Activated CD8-positive, alpha-beta T cell treated with anti-CD3 and anti-CD28 coated beads for 36 hours (primary cell): ENCODE results near the gene ARHGAP44. TPM values are rescaled to one million over a fixed set of nuclear protein-coding genes. Genes with fewer than 3 reads are reported as not detected.

Experiments used
- ATAC-seq: fragments of 200-7000 bp; cut with Tn5 transposase; one replicate; pipeline ENCODE4 v1.10.0; 2021; ENCODE audit warnings: mild to moderate bottlenecking, moderate library complexity
- CTCF ChIA-PET: fragments of 350-600 bp; sonication (Branson Sonifier 250); formaldehyde crosslinking; loops from one replicate; lab custom pipeline; 2021; ENCODE audit warnings: antibody characterized with exemption; lab: Charles Lee
- POLR2A ChIA-PET: fragments of 350-600 bp; sonication (Branson Sonifier 250); formaldehyde crosslinking; loops from one replicate; lab custom pipeline; 2021; ENCODE audit warnings: antibody characterized with exemption; lab: Charles Lee
- DNase-seq: peaks from one replicate; pipeline ENCODE4 v3.0.0-alpha.2; 2020
- H3K27ac Mint-ChIP-seq: one replicate; pipeline ENCODE4 v1.8.0; 2021; ENCODE audit warnings: mild to moderate bottlenecking, mixed read lengths
- H3K27me3 Mint-ChIP-seq: one replicate; pipeline ENCODE4 v1.8.0; 2021; ENCODE audit warnings: mixed read lengths
- H3K36me3 Mint-ChIP-seq: one replicate; pipeline ENCODE4 v1.8.0; 2021; ENCODE audit warnings: low read depth, mixed read lengths
- H3K4me1 Mint-ChIP-seq: one replicate; pipeline ENCODE4 v1.8.0; 2021; ENCODE audit warnings: low read depth, mixed read lengths
- H3K4me3 Mint-ChIP-seq: one replicate; pipeline ENCODE4 v1.8.0; 2021; ENCODE audit warnings: mild to moderate bottlenecking, moderate library complexity, mixed read lengths
- H3K9me3 Mint-ChIP-seq: one replicate; pipeline ENCODE4 v1.8.0; 2021; ENCODE audit warnings: mixed read lengths
- intact Hi-C: fragments of 100-400 bp; cut with micrococcal nuclease; formaldehyde crosslinking; loops from one replicate; pipeline ENCODE4 v1.10.0; 2022
- total RNA-seq, 2 experiments: library from RNA; stranded (reverse); gene quantifications; one replicate each; pipeline ENCODE4 v1.2.3, GENCODE V29; 2021
- TF ChIP-seq, protein P1 (sequence below): fragments of 200-600 bp; IDR thresholded peaks from one replicate; pipeline ENCODE4 v1.8.0; 2022; ENCODE audit warnings: antibody characterized with exemption, mild to moderate bottlenecking

ARHGAP44 gene
- total RNA-seq, 2 experiments from 2014 or later: 0.22 to 0.50 TPM

DNA sequence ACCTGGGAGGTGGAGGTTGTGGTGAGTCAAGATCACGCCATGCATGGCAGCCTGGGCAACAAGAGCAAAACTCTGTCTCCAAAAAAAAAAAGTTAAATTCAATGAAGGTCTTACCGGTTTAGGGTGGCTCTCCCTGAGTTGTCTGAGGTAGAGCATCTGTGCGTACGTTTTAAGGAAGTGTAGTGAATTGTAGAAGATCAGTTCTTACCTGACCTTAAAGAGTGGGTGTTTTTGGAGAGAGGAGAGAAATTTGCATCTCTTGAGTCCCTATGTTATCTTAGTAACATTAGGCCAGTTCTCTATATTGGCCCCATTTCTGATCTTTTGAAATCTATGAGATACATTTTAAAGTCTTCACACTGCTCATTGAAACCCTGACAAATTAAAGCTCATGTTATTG, 172.4 kb downstream of the ARHGAP44 start:
- CTCF ChIA-PET: no interaction called here

DNA sequence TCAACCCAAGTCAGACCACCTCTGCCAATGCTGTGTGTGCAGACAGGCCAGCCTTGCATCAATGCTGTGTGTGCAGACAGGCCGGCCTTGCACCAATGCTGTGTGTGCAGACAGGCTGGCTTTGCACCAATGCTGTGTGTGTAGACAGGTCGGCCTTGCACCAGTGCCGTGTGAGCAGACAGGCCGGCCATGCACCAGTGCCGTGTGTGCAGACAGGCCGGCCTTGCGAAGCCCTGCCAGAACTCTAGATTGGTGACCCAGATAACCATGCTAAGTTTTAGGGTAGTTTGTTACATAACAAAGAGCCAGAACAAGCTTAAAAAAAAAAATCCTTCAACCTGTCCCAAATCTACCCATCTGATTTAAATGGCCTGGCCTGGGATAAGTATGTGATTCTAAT, 174.2 kb downstream of the ARHGAP44 start:
- POLR2A ChIA-PET: no interaction called here
- intact Hi-C loops: loop anchor here (10.0 kb wide), 1 partner anchor 779 kb away; no protein-coding TSS in a partner anchor
- CTCF ChIA-PET: no interaction called here
- ATAC-seq: no peak
- Mint-ChIP-seq H3K4me1 (no peaks in the 10 kb centered on the region), H3K27ac (no peak overlapping the region), H3K4me3 (no peak overlapping the region), H3K9me3 (no peaks in the 10 kb centered on the region), H3K36me3 (no peaks in the 10 kb centered on the region), H3K27me3 (peaks cover 1% of the 10 kb centered on the region)
- TF ChIP-seq, protein P1, sequence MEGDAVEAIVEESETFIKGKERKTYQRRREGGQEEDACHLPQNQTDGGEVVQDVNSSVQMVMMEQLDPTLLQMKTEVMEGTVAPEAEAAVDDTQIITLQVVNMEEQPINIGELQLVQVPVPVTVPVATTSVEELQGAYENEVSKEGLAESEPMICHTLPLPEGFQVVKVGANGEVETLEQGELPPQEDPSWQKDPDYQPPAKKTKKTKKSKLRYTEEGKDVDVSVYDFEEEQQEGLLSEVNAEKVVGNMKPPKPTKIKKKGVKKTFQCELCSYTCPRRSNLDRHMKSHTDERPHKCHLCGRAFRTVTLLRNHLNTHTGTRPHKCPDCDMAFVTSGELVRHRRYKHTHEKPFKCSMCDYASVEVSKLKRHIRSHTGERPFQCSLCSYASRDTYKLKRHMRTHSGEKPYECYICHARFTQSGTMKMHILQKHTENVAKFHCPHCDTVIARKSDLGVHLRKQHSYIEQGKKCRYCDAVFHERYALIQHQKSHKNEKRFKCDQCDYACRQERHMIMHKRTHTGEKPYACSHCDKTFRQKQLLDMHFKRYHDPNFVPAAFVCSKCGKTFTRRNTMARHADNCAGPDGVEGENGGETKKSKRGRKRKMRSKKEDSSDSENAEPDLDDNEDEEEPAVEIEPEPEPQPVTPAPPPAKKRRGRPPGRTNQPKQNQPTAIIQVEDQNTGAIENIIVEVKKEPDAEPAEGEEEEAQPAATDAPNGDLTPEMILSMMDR: no peak
- no peak for DNase-seq

More for the DNA sequence above, 172.4 kb downstream of the ARHGAP44 start:
- ATAC-seq (no peak), DNase-seq (no peak)
- peaks cover 1% of the 10 kb centered on the region for H3K27me3 Mint-ChIP-seq
- intact Hi-C loops: loop anchor here (10.0 kb wide), 1 partner anchor 777 kb away; no protein-coding TSS in a partner anchor
- no peaks in the 10 kb centered on the region for H3K36me3 Mint-ChIP-seq
- peaks cover 3% of the 10 kb centered on the region for H3K9me3 Mint-ChIP-seq
- H3K4me1 Mint-ChIP-seq: no peaks in the 10 kb centered on the region
- POLR2A ChIA-PET: no interaction called here
- H3K4me3 Mint-ChIP-seq: no peak overlapping the region
- TF ChIP-seq, protein P1: no peak
- no peak overlapping the region for H3K27ac Mint-ChIP-seq

DNA sequence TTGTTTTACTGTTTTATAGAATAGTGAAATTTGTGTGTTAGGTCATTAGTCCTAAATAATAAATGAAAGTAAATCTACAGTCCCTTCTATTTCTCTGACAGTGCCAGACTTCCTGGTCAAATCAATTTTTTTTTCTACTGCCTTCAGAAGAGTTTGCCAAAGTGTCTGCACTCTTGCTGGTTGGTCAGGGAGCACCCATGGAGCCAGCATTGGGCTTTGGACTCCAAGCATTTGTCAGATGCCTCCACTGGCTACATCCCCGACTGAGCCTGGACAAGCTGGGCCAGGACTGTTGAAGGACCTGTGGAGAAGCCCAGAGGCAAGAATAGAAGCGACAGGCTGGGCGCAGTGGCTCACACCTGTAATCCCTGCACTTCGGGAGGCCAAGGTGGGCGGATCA, 174.9 kb downstream of the ARHGAP44 start:
- ChIA-PET POLR2A (no interaction called here), CTCF (no interaction called here)
- Mint-ChIP-seq H3K4me1 (no peaks in the 10 kb centered on the region), H3K9me3 (no peaks in the 10 kb centered on the region), H3K4me3 (no peak overlapping the region), H3K36me3 (no peaks in the 10 kb centered on the region), H3K27ac (no peak overlapping the region), H3K27me3 (peaks cover 3% of the 10 kb centered on the region)
- TF ChIP-seq, protein P1: no peak
- ATAC-seq (no peak), DNase-seq (no peak)
- intact Hi-C loops: loop anchor here (10.0 kb wide), 1 partner anchor 779 kb away; no protein-coding TSS in a partner anchor

DNA sequence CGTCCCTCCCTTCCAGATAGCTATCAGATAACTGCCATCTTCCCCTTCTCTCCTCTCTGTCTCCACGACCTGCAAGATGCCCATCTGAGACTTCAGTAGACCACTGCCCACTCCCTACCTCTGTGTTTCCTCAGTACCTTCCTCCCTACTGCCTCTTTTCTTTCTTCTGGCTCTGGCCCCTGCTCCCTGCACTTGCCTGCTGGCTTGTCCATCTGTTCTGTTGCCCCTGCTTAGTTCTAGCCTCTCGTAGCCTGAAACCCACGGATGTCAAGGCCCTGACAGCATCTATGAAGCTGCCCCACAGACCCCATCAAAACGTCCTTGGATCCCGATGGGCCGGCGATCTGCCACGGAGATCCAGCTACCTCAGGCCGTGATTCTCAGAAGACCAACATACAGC, 175.5 kb downstream of the ARHGAP44 start:
- Mint-ChIP-seq H3K4me1 (no peaks in the 10 kb centered on the region), H3K9me3 (no peaks in the 10 kb centered on the region), H3K27me3 (peaks cover 7% of the 10 kb centered on the region), H3K4me3 (no peak overlapping the region), H3K36me3 (no peaks in the 10 kb centered on the region), H3K27ac (no peak overlapping the region)
- ChIA-PET POLR2A (no interaction called here), CTCF (no interaction called here)
- TF ChIP-seq, protein P1: no peak
- no peak for ATAC-seq
- no peak for DNase-seq
- intact Hi-C loops: loop anchor here (10.0 kb wide), 1 partner anchor 780 kb away; no protein-coding TSS in a partner anchor

DNA sequence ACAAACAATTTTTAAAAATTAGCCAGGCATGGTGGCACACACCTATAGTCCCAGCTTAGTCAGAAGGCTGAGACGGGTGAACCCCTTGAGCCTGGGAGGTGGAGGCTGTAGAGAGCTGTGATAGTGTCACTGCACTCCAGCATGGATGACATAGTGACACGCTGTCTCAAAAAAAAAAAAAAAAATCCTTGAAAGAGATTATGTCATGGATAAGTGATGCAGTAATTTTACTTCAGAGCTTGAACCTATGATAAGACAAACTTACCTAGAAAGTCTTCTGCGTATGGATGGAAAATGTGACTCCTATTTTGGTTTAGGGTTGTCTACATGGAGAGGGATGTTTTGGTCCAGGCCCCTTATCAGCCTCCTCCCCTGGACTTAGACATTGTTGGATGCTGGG, 176.7 kb downstream of the ARHGAP44 start:
- TF ChIP-seq, protein P1: no peak
- Mint-ChIP-seq H3K4me1 (no peaks in the 10 kb centered on the region), H3K27me3 (peaks cover 13% of the 10 kb centered on the region), H3K27ac (no peak overlapping the region), H3K4me3 (no peak overlapping the region), H3K36me3 (no peaks in the 10 kb centered on the region), H3K9me3 (no peaks in the 10 kb centered on the region)
- POLR2A ChIA-PET: no interaction called here
- CTCF ChIA-PET: interaction anchor here (0.7 kb wide), 1 partner anchor 11 kb away, joined by 4 read pairs; no protein-coding TSS in a partner anchor
- no peak for ATAC-seq
- intact Hi-C loops: loop anchor here (10.0 kb wide), 1 partner anchor 781 kb away; no protein-coding TSS in a partner anchor
- DNase-seq: no peak
